Vagina (tissue), 2 donors: ENCODE measurements around the gene CCDC170. TPM values are rescaled to one million over a fixed set of nuclear protein-coding genes. Genes with fewer than 3 reads are reported as not detected.

ENCODE experiments used
- DNase-seq, 2 donors: peaks; one replicate each; pipeline ENCODE4 v3.0.0-alpha.2; 2017; ENCODE audit errors: extremely low spot score in 2 of 2
- H3K27ac ChIP-seq: fragments of 200-600 bp; sonication (generic); one replicate; pipeline ENCODE4 v1.5.1; 2019
- H3K27me3 ChIP-seq: fragments of 200-600 bp; sonication (generic); one replicate; pipeline ENCODE4 v1.5.1; 2019
- H3K36me3 ChIP-seq, 2 donors: fragments of 200-600 bp; sonication (generic); one replicate each; pipeline ENCODE4 v1.5.1; 2017 to 2019
- H3K4me1 ChIP-seq: fragments of 200-600 bp; sonication (generic); one replicate; pipeline ENCODE4 v1.5.1; 2019
- H3K4me3 ChIP-seq, 2 donors: fragments of 200-600 bp; sonication (generic); 1 replicate in 1 of 2; 2 replicates in 1 of 2; pipeline ENCODE4 v1.5.1; 2016 to 2019
- H3K9me3 ChIP-seq: fragments of 200-600 bp; sonication (generic); one replicate; pipeline ENCODE4 v1.5.1; 2019
- CTCF ChIP-seq, 3 experiments: fragments of 450-650 bp in 2 of 3; fragments of 200-600 bp in 1 of 3; sonication (generic) in 1 of 3; IDR thresholded peaks; one replicate each; pipeline ENCODE4 v1.5.1; 2017 to 2019; ENCODE audit warnings: antibody characterized with exemption in 3 of 3, mild to moderate bottlenecking in 2 of 3, moderate library complexity in 2 of 3
- POLR2A ChIP-seq, 2 donors: fragments of 450-650 bp; IDR thresholded peaks; one replicate each; pipeline ENCODE4 v1.6.1; 2017; ENCODE audit warnings: antibody characterized with exemption in 2 of 2, mild to moderate bottlenecking in 2 of 2, moderate library complexity in 2 of 2
- POLR2AphosphoS5 ChIP-seq, 2 donors: sonication (generic); formaldehyde crosslinking; IDR thresholded peaks; one replicate each; pipeline ENCODE4 v1.9.0; 2017; ENCODE audit warnings: antibody characterized with exemption in 2 of 2, mild to moderate bottlenecking in 2 of 2, low read depth in 1 of 2; ENCODE audit not compliant: insufficient read depth in 1 of 2
- intact Hi-C: fragments of 100-400 bp; cut with DNase I; formaldehyde crosslinking; loops from one replicate; pipeline ENCODE4 v1.15.1; 2023
- total RNA-seq: library from RNA; depleted of rRNA; stranded (reverse); fragments of >200 nt; gene quantifications from one replicate; pipeline ENCODE4 v1.2.3, GENCODE V29; 2016

The CCDC170 gene
- total RNA-seq, 1 donor from 2014 or later = 2.0 TPM

GRCh38 chr6:151663559-151663958 is 169.7 kb downstream of the CCDC170 start:
- Histone ChIP-seq H3K4me3 (no peak overlapping the region), H3K27ac (no peak overlapping the region), H3K4me1 (no peaks in the 10 kb centered on the region), H3K9me3 (no peaks in the 10 kb centered on the region), H3K36me3 (no peaks in the 10 kb centered on the region), H3K27me3 (no peaks in the 10 kb centered on the region)
- no peak for TF ChIP-seq POLR2AphosphoS5 (IDR thresholded peaks at IDR 0.05; ENCODE audit: insufficient read depth in 1 of 2, low read depth in 1 of 2)
- no peak for DNase-seq
- intact Hi-C loops = no loop called here

- Histone ChIP-seq H3K9me3 (no peaks in the 10 kb centered on the region), H3K4me1 (peaks cover 5% of the 10 kb centered on the region), H3K27me3 (no peaks in the 10 kb centered on the region), H3K4me3 (no peak overlapping the region), H3K36me3 (no peaks in the 10 kb centered on the region), H3K27ac (no peak overlapping the region)
- DNase-seq = no peak
- TF ChIP-seq POLR2AphosphoS5 (IDR thresholded peaks at IDR 0.05; ENCODE audit: insufficient read depth in 1 of 2, low read depth in 1 of 2) (no peak), POLR2A (IDR thresholded peaks at IDR 0.05) (no peak), CTCF (IDR thresholded peaks at IDR 0.05) (no peak)
- intact Hi-C loops = no loop called here
These were observed 170.6 kb downstream of the CCDC170 start for GRCh38 chr6:151664390-151664789.

GRCh38 chr6:151665329-151665728 is 171.5 kb downstream of the CCDC170 start:
- Histone ChIP-seq H3K4me3 (no peak overlapping the region), H3K4me1 (peaks cover 6% of the 10 kb centered on the region), H3K27me3 (no peaks in the 10 kb centered on the region), H3K27ac (peak overlapping the region; percentile 10), H3K36me3 (no peaks in the 10 kb centered on the region), H3K9me3 (no peaks in the 10 kb centered on the region)
- no peak for DNase-seq
- intact Hi-C loops = no loop called here
- no peak for TF ChIP-seq CTCF (IDR thresholded peaks at IDR 0.05)
- TF ChIP-seq POLR2A (IDR thresholded peaks at IDR 0.05) = no peak
- TF ChIP-seq POLR2AphosphoS5 (IDR thresholded peaks at IDR 0.05; ENCODE audit: insufficient read depth in 1 of 2, low read depth in 1 of 2) = no peak

GRCh38 chr6:151666526-151666925 is 172.7 kb downstream of the CCDC170 start:
- Histone ChIP-seq H3K9me3 (no peaks in the 10 kb centered on the region), H3K27ac (no peak overlapping the region), H3K4me1 (peaks cover 6% of the 10 kb centered on the region), H3K4me3 (no peak overlapping the region), H3K36me3 (no peaks in the 10 kb centered on the region), H3K27me3 (no peaks in the 10 kb centered on the region)
- TF ChIP-seq CTCF (IDR thresholded peaks at IDR 0.05) (no peak), POLR2A (IDR thresholded peaks at IDR 0.05) (no peak), POLR2AphosphoS5 (IDR thresholded peaks at IDR 0.05; ENCODE audit: insufficient read depth in 1 of 2, low read depth in 1 of 2) (no peak)
- intact Hi-C loops = no loop called here
- no peak for DNase-seq

GRCh38 chr6:151669208-151669560 is 175.4 kb downstream of the CCDC170 start:
- intact Hi-C loops = no loop called here
- Histone ChIP-seq H3K9me3 (no peaks in the 10 kb centered on the region), H3K36me3 (no peaks in the 10 kb centered on the region), H3K4me3 (no peak overlapping the region), H3K27me3 (no peaks in the 10 kb centered on the region), H3K27ac (peak overlapping the region; percentile 42), H3K4me1 (peaks cover 6% of the 10 kb centered on the region)
- DNase-seq = no peak
- TF ChIP-seq POLR2A (IDR thresholded peaks at IDR 0.05) = no peak
- TF ChIP-seq POLR2AphosphoS5 (IDR thresholded peaks at IDR 0.05; ENCODE audit: insufficient read depth in 1 of 2, low read depth in 1 of 2) = no peak
- no peak for TF ChIP-seq CTCF (IDR thresholded peaks at IDR 0.05)

- DNase-seq = no peak
- no peaks in the 10 kb centered on the region for H3K9me3 ChIP-seq
- no peak overlapping the region for H3K4me3 ChIP-seq
- TF ChIP-seq POLR2AphosphoS5 (IDR thresholded peaks at IDR 0.05; ENCODE audit: insufficient read depth in 1 of 2, low read depth in 1 of 2) = no peak
- TF ChIP-seq POLR2A (IDR thresholded peaks at IDR 0.05) = no peak
- no peak for TF ChIP-seq CTCF (IDR thresholded peaks at IDR 0.05)
- H3K27me3 ChIP-seq = no peaks in the 10 kb centered on the region
- no peaks in the 10 kb centered on the region for H3K36me3 ChIP-seq
- peaks cover 6% of the 10 kb centered on the region for H3K4me1 ChIP-seq
- no peak overlapping the region for H3K27ac ChIP-seq
- intact Hi-C loops = no loop called here
These were observed 176.3 kb downstream of the CCDC170 start for GRCh38 chr6:151670116-151670515.
